SK-N-MC (cell line): ENCODE results near the gene SLAIN1.

Experiments used
- EZH2 ChIP-seq: fragments of 200-600 bp; sonication (generic); IDR thresholded peaks from one replicate; pipeline ENCODE4 v1.6.1; 2017; ENCODE audit warnings: antibody characterized with exemption
- FOXP2 ChIP-seq: optimal IDR thresholded peaks from 2 replicates; pipeline ENCODE3; 2011; ENCODE audit warnings: mild to moderate bottlenecking, moderate library complexity; ENCODE audit not compliant: insufficient read depth; ENCODE audit errors: extremely low read length, control extremely low read depth
- POLR2AphosphoS5 ChIP-seq: IDR thresholded peaks from 2 replicates; pipeline ENCODE4 v1.6.1; 2012; ENCODE audit warnings: mild to moderate bottlenecking, low read depth, low read length, borderline replicate concordance

GRCh38 chr13:77692746-77693448 is 4.6 kb upstream of the SLAIN1 start:
- TF ChIP-seq EZH2, result no peak
- no peak for TF ChIP-seq POLR2AphosphoS5
- no peak for TF ChIP-seq FOXP2
